Activated CD8-positive, alpha-beta memory T cell treated with anti-CD3 and anti-CD28 coated beads for 48 hours (primary cell): Measurements from ENCODE around the gene WDR5B.
A peak's percentile ranks its signal among the peaks of the same experiment; 100 is the strongest.

Source experiments
- DNase-seq, 3 experiments: peaks; one replicate each; pipeline ENCODE4 v3.0.0-alpha.2; 2020; ENCODE audit warnings: low read depth in 2 of 3, low spot score in 2 of 3

WDR5B gene

GRCh38 chr3:122374034-122374433 lies 41.8 kb downstream of the WDR5B start:
- DNase-seq, result no peak

DNA sequence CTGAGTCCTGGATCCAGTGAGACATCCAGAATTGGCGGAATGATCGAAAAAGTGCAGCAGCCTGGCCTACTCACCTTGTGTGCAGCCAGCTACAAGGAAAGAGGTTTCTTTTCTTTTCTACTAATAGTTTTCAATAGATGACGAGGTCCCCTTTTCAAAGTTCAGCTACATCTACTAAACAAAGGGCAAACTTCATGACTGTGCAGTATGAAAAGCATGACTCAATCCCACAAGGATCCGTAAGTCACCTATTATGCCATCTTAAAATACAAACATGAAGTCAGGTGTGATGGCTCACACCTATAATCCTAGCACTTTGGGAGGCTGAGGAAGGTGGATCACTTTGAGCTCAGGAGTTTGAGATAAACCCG lies 49.5 kb downstream of the WDR5B start:
- no peak for DNase-seq

- peak in 1 of 3 experiments; percentile 3 for DNase-seq
These were observed 50.1 kb downstream of the WDR5B start for GRCh38 chr3:122365582-122366378.

DNA sequence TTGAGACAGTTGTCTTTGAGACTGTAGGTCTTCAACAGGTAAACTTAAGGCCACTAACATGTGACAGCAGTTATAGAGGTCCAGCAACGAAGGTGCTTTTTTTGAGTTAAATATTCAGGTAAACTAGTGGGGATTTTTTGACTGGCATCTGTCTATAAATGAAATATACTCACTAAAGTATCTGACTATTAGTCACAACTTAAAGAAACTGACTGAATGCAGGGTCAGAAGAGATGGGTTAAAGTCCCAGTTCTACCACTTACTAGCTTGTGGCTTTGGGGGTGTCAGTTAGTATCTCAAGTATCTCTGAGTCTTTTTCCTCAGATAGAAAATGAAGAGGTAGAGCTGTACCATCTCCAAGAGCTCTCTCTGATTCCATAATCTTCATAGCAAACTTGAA lies 50.8 kb downstream of the WDR5B start:
- no peak for DNase-seq

DNA sequence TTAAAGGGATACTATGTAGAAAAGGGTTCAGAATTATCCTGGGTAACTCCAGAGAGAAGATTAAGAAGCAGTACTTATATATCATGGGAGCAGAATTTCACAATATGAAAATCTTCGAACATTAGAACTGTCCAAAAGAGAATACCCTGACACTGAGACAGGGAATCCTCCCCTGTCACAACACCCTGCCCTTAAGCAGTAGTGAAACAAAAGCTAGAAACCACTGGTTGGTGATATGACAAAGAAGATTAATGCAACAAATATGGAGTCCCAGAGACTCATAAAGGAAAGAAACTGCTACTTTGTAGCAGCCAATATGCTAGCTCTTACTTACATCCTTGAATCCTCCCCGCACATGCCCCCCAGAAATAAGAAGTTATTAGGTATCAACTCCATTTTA lies 51.4 kb downstream of the WDR5B start:
- no peak for DNase-seq
